ENCODE measurements around the gene SGTA. TPM values are rescaled to one million over a fixed set of nuclear protein-coding genes. Genes with fewer than 3 reads are reported as not detected.

The SGTA gene
- total RNA-seq, 6 experiments from 2014 or later = 60.7 to 68.1 (median 62.8) TPM

DNA sequence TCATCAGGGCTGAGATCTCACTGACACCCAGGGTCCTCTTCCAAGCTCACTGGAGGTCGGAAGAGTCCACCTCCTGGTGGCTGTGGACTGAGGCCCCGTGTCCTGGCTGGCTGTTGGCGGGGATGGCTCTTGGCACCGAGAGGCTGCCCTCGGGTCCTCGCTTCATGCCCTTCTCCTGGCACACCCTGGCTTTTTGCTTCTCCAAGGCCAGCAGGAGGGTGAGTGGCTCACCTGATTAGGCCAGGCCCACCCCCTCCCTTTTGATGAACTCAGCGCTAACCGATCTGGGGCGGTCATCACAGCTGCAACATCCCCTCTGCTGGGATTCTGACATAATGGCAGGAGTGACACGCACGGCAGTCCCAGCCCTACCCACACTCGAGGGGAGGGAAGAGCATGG lies 47.7 kb downstream of the SGTA start:
- peaks cover 1% of the 10 kb centered on the region; the same call in 1 of the 2 replicates for H3K27me3 Mint-ChIP-seq (ENCODE audit: insufficient read depth)
- peaks cover 11% of the 10 kb centered on the region for H3K4me1 Mint-ChIP-seq (ENCODE audit: low read depth)
- no peak overlapping the region for H3K27ac Mint-ChIP-seq
- no peaks in the 10 kb centered on the region for H3K9me3 Mint-ChIP-seq
- no peak overlapping the region for H3K4me3 Mint-ChIP-seq
- TF ChIP-seq, protein P1, sequence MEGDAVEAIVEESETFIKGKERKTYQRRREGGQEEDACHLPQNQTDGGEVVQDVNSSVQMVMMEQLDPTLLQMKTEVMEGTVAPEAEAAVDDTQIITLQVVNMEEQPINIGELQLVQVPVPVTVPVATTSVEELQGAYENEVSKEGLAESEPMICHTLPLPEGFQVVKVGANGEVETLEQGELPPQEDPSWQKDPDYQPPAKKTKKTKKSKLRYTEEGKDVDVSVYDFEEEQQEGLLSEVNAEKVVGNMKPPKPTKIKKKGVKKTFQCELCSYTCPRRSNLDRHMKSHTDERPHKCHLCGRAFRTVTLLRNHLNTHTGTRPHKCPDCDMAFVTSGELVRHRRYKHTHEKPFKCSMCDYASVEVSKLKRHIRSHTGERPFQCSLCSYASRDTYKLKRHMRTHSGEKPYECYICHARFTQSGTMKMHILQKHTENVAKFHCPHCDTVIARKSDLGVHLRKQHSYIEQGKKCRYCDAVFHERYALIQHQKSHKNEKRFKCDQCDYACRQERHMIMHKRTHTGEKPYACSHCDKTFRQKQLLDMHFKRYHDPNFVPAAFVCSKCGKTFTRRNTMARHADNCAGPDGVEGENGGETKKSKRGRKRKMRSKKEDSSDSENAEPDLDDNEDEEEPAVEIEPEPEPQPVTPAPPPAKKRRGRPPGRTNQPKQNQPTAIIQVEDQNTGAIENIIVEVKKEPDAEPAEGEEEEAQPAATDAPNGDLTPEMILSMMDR (IDR thresholded peaks at IDR 0.05) = no peak
- peaks cover 31% of the 10 kb centered on the region for H3K36me3 Mint-ChIP-seq (ENCODE audit: low read depth)
- DNase-seq = no peak

DNA sequence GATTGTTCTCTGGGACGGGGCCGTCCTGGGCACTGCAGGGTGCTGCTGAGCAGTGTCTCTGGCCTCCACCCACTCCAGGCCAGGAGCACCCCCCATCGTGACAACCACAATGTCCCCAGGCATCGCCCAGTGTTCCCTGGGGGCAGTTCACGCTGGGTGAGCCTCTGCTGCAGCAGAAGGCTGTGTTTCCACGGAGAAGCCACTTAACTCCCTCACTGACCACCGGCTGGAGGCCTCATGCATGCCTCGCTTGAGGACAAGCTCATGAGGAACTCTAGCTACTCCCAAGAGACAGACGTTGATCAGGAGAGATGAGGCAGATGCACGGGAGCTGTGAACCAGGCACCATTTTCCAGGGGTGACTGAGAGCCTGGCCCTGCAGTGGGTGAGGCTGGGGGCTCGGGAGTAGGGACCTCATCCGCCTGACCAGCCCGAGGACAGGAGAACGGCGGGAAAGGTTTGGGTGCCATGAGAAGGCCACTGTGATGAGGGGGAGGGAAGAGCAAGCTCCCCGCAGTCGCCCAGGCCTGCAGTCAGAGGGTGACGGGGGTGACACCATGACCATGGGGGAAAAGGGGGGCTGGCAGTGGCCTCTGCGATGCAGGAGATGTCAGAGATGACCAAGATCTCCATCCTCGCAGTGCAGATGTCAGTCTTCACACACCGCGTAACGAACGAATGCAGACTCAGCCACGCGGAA lies 48.3 kb downstream of the SGTA start:
- Mint-ChIP-seq H3K4me1 (ENCODE audit: low read depth) (peaks cover 11% of the 10 kb centered on the region), H3K4me3 (no peak overlapping the region), H3K27ac (no peak overlapping the region), H3K9me3 (no peaks in the 10 kb centered on the region), H3K27me3 (ENCODE audit: insufficient read depth) (peaks cover 1% of the 10 kb centered on the region; the same call in 1 of the 2 replicates), H3K36me3 (ENCODE audit: low read depth) (peaks cover 31% of the 10 kb centered on the region)
- TF ChIP-seq, protein P1 (IDR thresholded peaks at IDR 0.05) = no peak
- no peak for DNase-seq

DNA sequence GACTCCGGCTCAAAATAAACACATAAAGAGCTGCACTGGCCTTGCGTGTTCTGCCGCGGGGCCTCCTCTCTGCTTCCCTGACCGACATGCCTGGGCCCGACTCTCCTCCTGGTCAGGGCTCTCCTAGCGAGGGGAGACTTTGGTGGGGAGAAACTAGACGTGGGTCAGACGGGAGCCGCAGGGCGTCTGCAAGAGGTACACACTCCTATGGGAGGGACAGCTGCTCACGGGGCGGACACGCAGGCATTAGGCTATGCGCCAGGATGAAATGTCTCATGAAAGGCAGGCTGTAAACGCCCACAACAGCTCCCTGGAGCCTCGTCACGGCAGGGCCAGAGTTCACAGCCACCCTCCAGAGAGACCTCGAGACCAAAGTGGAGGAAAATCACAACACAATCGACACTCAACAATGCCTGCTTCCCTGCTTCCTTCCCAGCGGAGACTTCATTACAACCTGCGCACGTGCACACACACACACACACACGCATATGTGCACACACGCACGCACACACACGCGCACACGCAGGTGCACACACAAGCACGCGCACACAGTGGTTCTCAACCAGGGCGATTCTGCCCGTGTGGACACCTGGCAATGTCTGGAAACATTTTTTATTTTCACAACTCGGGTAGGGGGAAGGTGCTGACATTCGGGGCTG lies 49.0 kb downstream of the SGTA start:
- DNase-seq = no peak
- H3K27me3 Mint-ChIP-seq (ENCODE audit: insufficient read depth) = peaks cover 1% of the 10 kb centered on the region; the same call in 1 of the 2 replicates
- H3K36me3 Mint-ChIP-seq (ENCODE audit: low read depth) = peaks cover 31% of the 10 kb centered on the region
- TF ChIP-seq, protein P1 (IDR thresholded peaks at IDR 0.05) = no peak
- no peak overlapping the region for H3K4me3 Mint-ChIP-seq
- peaks cover 7% of the 10 kb centered on the region for H3K4me1 Mint-ChIP-seq (ENCODE audit: low read depth)
- H3K27ac Mint-ChIP-seq = no peak overlapping the region
- H3K9me3 Mint-ChIP-seq = no peaks in the 10 kb centered on the region

DNA sequence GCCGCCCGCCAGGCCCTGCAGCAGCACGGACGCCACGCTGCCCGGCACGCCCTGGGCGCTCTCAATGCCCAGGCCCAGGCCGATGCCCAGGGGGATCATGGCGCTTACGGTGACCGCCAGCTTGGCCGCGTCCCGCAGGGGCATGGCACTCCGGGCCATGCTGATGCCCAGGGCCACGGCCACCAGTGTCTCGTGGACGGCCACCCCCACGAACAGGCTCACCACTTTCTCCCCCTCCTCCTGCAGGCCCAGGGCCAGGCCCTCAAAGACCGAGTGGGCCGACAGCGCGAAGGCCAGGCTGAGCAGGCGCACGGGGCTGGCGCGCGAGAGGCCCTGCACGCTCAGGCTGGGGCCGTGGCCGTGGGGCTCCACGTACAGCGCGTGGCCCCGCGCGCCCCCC lies 50.2 kb downstream of the SGTA start:
- Mint-ChIP-seq H3K27ac (no peak overlapping the region), H3K27me3 (ENCODE audit: insufficient read depth) (peaks cover 1% of the 10 kb centered on the region; the same call in 1 of the 2 replicates), H3K4me1 (ENCODE audit: low read depth) (no peaks in the 10 kb centered on the region), H3K4me3 (no peak overlapping the region), H3K36me3 (ENCODE audit: low read depth) (peaks cover 31% of the 10 kb centered on the region), H3K9me3 (no peaks in the 10 kb centered on the region)
- DNase-seq = no peak
- TF ChIP-seq, protein P1 (IDR thresholded peaks at IDR 0.05) = no peak

DNA sequence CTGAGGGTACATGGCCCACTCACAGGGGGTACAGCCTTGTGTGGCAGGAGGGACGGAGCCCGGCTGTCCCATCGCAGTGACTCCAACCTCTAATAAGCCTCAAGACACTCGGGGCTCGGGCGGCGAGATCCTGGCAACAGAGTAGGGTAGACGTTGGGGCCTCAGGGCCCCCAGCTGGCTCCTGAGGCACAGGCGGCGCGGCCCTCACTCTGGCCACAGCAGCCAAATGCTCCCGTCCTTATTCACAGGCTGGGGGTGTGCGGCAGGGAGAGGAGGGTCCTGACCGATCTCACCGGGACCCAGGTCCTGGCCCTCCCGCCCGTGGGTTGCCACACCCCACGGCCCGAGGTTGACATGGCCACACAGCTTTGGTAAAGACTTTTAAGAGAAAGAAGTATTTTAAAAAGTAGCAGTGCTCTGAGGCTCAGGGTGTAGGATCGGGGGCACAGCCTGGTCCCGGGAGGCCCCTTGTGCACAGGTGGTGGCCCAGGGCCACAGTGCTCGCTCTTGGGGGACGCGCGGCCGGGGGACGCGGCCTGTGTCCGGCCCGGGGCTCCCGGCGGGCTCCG lies 50.8 kb downstream of the SGTA start:
- H3K27ac Mint-ChIP-seq = no peak overlapping the region
- DNase-seq = no peak
- peaks cover 1% of the 10 kb centered on the region; the same call in 1 of the 2 replicates for H3K27me3 Mint-ChIP-seq (ENCODE audit: insufficient read depth)
- TF ChIP-seq, protein P1 (IDR thresholded peaks at IDR 0.05) = no peak
- no peaks in the 10 kb centered on the region for H3K9me3 Mint-ChIP-seq
- H3K4me3 Mint-ChIP-seq = no peak overlapping the region
- H3K4me1 Mint-ChIP-seq (ENCODE audit: low read depth) = no peaks in the 10 kb centered on the region
- H3K36me3 Mint-ChIP-seq (ENCODE audit: low read depth) = peaks cover 31% of the 10 kb centered on the region
